Amygdala (tissue), 56 donors: ENCODE data around the gene GDPD2.
"Not testable (repeated sequence)": the region's sequence is repeated elsewhere in the genome, so short reads cannot be mapped to it uniquely, and the experiment has no call there.

Experiments used
- DNase-seq, 56 donors: peaks; one replicate each; lab custom pipeline; 2025; lab: John Stamatoyannopoulos, UW

The GDPD2 gene

GRCh38 chrX:70422851-70423341 lies at the start of gene GDPD2:
Gene GDPD2, plus strand, starts transcription at chrX:70423314. Its CDS starts 1,671 bp downstream, at chrX:70424985.
- DNase-seq: peak in 24 of 56 donors; percentile 2 to 75 (median 29)

GRCh38 chrX:70386235-70386634 lies 36.9 kb upstream of the GDPD2 start:
- no peak for DNase-seq

- no peak for DNase-seq
Measured at GRCh38 chrX:70398899-70399298, 24.2 kb upstream of the GDPD2 start.

GRCh38 chrX:70400181-70400580 lies 22.9 kb upstream of the GDPD2 start:
- DNase-seq: not testable (repeated sequence)

GRCh38 chrX:70402721-70403120 lies 20.4 kb upstream of the GDPD2 start:
- no peak for DNase-seq

GRCh38 chrX:70405003-70405402 lies 18.1 kb upstream of the GDPD2 start:
- DNase-seq: no peak

- DNase-seq: no peak
Measured at GRCh38 chrX:70410921-70411320, 12.2 kb upstream of the GDPD2 start.

- DNase-seq: no peak
Measured at GRCh38 chrX:70411475-70411874, 11.6 kb upstream of the GDPD2 start.

GRCh38 chrX:70421618-70422017 lies 1.5 kb upstream of the GDPD2 start:
- peak in 40 of 56 donors; percentile 3 to 71 (median 29) for DNase-seq

GRCh38 chrX:70423936-70424675 lies 992 bp downstream of the GDPD2 start:
- DNase-seq: no peak

GRCh38 chrX:70424801-70425200 lies 1.7 kb downstream of the GDPD2 start:
- DNase-seq: peak in 1 of 56 donors; percentile 5

GRCh38 chrX:70426286-70427278 lies 3.5 kb downstream of the GDPD2 start:
- no peak for DNase-seq

GRCh38 chrX:70427365-70427764 lies 4.3 kb downstream of the GDPD2 start:
- no peak for DNase-seq

GRCh38 chrX:70429759-70430158 lies 6.6 kb downstream of the GDPD2 start:
- no peak for DNase-seq

- peak in 1 of 56 donors; percentile 36 for DNase-seq
Measured at GRCh38 chrX:70432936-70433847, 10.1 kb downstream of the GDPD2 start.

GRCh38 chrX:70433848-70434351 lies 10.8 kb downstream of the GDPD2 start:
- peak in 50 of 56 donors; percentile 4 to 73 (median 40) for DNase-seq

GRCh38 chrX:70434352-70434866 lies 11.3 kb downstream of the GDPD2 start:
- peak in 55 of 56 donors; percentile 16 to 86 (median 69) for DNase-seq

GRCh38 chrX:70434914-70435586 lies 11.9 kb downstream of the GDPD2 start:
- peak in 2 of 56 donors; percentile 14 to 23 for DNase-seq

GRCh38 chrX:70436343-70436742 lies 13.2 kb downstream of the GDPD2 start:
- DNase-seq: peak in 4 of 56 donors; percentile 6 to 19 (median 10)
